Activated T-helper 1 cell treated with anti-CD3 and anti-CD28 coated beads, Interleukin-12 subunit alpha, Interleukin-12 subunit beta, Interleukin-2, Interleukin-4 antibody, amounts not matched to agents 30 ng/mL and 10 ng/mL and 1 ng/mL, durations not matched to agents 14 hours and 24 hours and 36 hours (primary cell): ENCODE data around the gene PGBD5. TPM values are rescaled to one million over a fixed set of nuclear protein-coding genes. Genes with fewer than 3 reads are reported as not detected.

Experiments used
- DNase-seq: peaks from one replicate; pipeline ENCODE4 v3.0.0; 2021; ENCODE audit warnings: low spot score
- H3K27ac Mint-ChIP-seq: one replicate; pipeline ENCODE4 v1.8.0; 2021; ENCODE audit warnings: mild to moderate bottlenecking, mixed read lengths
- H3K27me3 Mint-ChIP-seq: one replicate; pipeline ENCODE4 v1.8.0; 2022; ENCODE audit warnings: mild to moderate bottlenecking, moderate library complexity, mixed read lengths; ENCODE audit not compliant: insufficient read depth
- H3K36me3 Mint-ChIP-seq: one replicate; pipeline ENCODE4 v1.8.0; 2021; ENCODE audit warnings: low read depth, mixed read lengths
- H3K4me1 Mint-ChIP-seq: one replicate; pipeline ENCODE4 v1.8.0; 2021; ENCODE audit warnings: low read depth, mixed read lengths
- H3K4me3 Mint-ChIP-seq: one replicate; pipeline ENCODE4 v1.8.0; 2021; ENCODE audit warnings: mild to moderate bottlenecking, moderate library complexity, mixed read lengths
- H3K9me3 Mint-ChIP-seq: one replicate; pipeline ENCODE4 v1.8.0; 2021; ENCODE audit warnings: mixed read lengths
- intact Hi-C: fragments of 100-400 bp; cut with micrococcal nuclease; formaldehyde crosslinking; loops from one replicate; pipeline ENCODE4 v1.15.1; 2024
- total RNA-seq: library from RNA; stranded (reverse); gene quantifications from 2 replicates; pipeline ENCODE4 v1.2.3, GENCODE V29; 2022

The PGBD5 gene
- total RNA-seq, 1 donor from 2014 or later = not detected

DNA sequence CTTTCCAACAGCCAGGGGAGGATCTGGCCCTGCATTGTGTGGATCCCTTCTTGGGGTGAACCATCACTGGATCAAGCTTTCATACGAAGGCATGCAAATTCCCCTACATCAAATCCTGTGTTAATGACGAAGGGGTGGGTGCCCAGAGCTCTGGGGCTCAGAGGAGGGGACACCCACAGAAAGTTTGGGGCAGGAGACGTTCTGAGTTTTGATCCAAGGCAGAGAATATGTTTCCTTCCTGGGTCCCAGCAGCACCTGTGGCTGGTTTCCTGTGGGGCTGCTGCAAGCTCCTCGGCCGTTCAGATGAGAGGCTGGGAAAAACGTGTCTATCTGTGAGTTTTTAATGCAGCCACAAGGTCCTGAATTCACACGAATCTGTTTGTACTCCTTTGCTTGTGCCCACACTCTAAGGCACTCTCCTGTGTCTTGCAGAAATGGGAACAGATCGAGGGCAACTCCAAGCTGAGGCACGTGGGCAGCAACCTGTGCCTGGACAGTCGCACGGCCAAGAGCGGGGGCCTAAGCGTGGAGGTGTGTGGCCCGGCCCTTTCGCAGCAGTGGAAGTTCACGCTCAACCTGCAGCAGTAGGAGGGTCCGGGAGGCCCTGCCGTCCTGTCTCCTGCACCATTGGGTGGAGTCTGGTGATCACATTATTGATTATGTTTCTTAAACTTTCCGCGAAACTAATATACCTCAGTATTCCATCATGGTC lies 147.1 kb downstream of the PGBD5 start:
- Mint-ChIP-seq H3K27ac (no peak overlapping the region), H3K4me3 (no peak overlapping the region), H3K27me3 (no peaks in the 10 kb centered on the region), H3K9me3 (no peaks in the 10 kb centered on the region), H3K36me3 (peaks cover 21% of the 10 kb centered on the region), H3K4me1 (peaks cover 38% of the 10 kb centered on the region)
- DNase-seq = no peak
- intact Hi-C loops = no loop called here

DNA sequence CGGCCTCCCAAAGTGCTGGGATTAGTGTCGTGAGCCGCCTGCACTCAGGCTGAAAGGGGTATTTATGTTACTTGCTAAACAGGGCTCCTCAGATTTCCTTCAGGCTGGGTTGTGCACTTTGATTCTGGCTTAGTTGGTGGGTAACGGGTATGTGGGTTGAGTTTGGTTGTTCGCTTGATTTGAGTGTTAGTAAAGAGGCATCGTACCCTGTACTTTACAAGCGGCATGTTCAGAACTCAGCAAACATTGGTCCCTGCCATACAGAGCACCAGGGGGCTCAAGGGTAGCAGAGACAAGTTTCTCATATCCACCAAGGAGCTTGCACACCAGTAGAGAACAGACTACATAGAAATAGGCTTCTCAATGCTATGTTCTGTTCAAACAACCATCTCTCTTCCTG lies 147.8 kb downstream of the PGBD5 start:
- Mint-ChIP-seq H3K4me1 (peaks cover 43% of the 10 kb centered on the region), H3K27ac (no peak overlapping the region)
- intact Hi-C loops = no loop called here

DNA sequence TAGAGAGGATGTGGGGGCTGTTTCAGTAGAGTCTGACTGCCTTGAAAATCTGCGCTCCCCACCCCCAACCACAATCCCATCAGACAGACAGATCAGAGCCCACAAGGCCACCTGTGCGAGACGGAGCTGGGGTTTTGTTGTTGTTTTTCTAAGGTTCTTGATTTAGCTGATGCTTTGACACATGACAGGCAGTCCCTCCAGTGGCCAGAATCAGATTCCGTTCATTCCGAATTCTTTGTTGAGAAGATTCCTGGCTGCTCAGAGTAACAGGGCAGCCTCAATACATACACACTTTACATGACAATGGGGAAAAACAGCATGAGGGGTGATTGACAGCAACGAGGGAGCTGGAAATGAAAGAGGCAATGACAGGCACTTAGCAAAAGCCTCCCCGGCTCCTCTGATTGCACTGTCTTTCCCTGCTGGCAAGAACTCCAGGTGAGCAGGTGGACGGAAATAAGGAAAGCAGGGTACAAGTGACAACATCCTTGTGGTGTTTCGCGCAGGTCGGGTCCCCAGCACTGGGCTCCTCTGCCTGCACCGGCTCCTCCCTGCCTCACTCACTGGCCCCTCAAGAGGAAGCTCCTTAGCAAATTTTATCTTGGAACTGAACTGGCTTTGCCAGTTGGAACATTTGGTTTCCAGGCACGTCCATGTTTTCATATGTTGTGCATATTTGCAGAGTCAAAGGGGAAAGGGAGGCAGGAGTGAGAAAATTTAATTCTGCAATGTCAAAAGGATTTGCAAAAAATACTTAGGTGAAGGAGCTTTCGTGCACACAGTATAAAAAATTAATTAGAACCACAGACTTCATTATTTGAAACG lies 148.7 kb downstream of the PGBD5 start:
- Mint-ChIP-seq H3K27ac (no peak overlapping the region), H3K4me1 (peaks cover 43% of the 10 kb centered on the region), H3K36me3 (peaks cover 21% of the 10 kb centered on the region), H3K27me3 (no peaks in the 10 kb centered on the region), H3K9me3 (no peaks in the 10 kb centered on the region), H3K4me3 (no peak overlapping the region)
- DNase-seq = no peak
- intact Hi-C loops = no loop called here

More for the DNA sequence above, 147.8 kb downstream of the PGBD5 start:
- no peaks in the 10 kb centered on the region for H3K27me3 Mint-ChIP-seq
- H3K36me3 Mint-ChIP-seq = peaks cover 21% of the 10 kb centered on the region
- no peaks in the 10 kb centered on the region for H3K9me3 Mint-ChIP-seq
- H3K4me3 Mint-ChIP-seq = no peak overlapping the region
- no peak for DNase-seq

DNA sequence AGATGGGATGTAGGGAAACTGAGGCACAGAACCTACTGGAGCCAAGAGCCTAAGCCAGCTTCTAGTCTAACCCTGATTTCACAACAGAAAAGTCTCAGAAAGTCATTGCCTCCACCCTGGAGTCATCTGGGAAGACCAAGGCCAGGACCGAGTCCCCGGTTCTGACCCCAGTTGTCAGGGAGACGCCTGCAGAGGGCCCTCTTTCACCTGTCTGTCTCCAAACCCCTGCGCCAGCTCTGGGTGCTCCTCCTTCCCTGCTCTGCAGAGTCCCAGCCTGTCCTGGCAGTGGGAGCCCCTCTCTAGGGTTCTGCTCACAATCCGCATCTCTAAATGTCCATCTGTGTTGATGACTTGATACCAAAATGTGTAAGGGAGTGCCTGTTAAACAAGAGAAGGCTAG lies 149.7 kb downstream of the PGBD5 start:
- H3K4me3 Mint-ChIP-seq = no peak overlapping the region
- H3K4me1 Mint-ChIP-seq = peaks cover 36% of the 10 kb centered on the region
- no peaks in the 10 kb centered on the region for H3K9me3 Mint-ChIP-seq
- H3K27ac Mint-ChIP-seq = no peak overlapping the region
- intact Hi-C loops = no loop called here
- DNase-seq = no peak
- no peaks in the 10 kb centered on the region for H3K27me3 Mint-ChIP-seq
- peaks cover 18% of the 10 kb centered on the region for H3K36me3 Mint-ChIP-seq

DNA sequence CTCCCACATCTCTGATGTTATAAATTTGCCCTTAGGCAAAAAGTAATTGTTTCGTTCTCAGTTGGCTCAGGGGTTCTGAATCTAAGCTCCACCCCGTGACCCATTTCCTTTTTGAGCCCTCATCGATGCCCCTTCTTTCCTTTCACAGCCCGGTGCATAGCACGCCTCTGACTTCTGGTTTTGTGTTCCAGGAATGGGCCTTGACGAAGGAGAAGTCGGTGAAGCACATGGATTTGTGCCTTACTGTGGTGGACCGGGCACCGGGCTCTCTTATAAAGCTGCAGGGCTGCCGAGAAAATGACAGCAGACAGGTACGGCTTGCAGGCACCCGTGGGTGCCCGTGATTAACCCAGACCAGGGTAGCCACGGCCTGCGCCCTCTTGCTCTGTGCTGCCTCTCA lies 151.9 kb downstream of the PGBD5 start:
- H3K9me3 Mint-ChIP-seq = no peaks in the 10 kb centered on the region
- H3K27me3 Mint-ChIP-seq = no peaks in the 10 kb centered on the region
- H3K36me3 Mint-ChIP-seq = peaks cover 23% of the 10 kb centered on the region
- no peak for DNase-seq
- peaks cover 48% of the 10 kb centered on the region for H3K4me1 Mint-ChIP-seq
- H3K4me3 Mint-ChIP-seq = no peak overlapping the region
- intact Hi-C loops = loop anchor here (5.0 kb wide), 1 partner anchor 612 kb away; no protein-coding TSS in a partner anchor
- H3K27ac Mint-ChIP-seq = peak overlapping the region; percentile 15

DNA sequence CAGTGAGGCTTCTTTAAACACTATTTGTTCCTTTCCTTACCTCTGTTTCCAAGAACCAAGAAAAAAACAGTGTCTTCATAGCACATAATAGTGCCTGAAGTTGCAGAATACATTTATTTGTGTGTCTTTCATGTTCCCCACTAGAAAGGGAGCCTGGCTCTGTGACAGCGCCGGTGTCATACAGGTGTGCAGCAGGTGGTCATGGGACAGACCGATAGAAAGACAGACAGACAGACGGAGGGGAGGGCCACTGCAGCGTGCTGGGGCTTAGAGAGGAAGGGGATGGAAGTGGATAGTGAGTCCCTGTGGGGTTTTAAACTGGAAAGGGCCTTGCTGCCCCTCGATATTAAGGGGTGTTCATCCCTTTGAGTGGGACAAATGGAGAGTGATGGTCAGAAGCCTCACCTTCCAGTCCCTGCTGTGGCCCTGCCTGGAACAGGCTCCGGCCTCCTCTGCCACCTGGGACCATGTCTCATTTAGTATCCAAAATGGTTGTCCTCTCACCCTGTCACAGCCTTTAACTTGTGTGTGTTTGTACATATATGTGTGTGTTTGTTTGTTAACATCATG lies 152.9 kb downstream of the PGBD5 start:
- peaks cover 23% of the 10 kb centered on the region for H3K36me3 Mint-ChIP-seq
- intact Hi-C loops = loop anchor here (5.0 kb wide), 1 partner anchor 611 kb away; no protein-coding TSS in a partner anchor
- no peaks in the 10 kb centered on the region for H3K9me3 Mint-ChIP-seq
- DNase-seq = no peak
- no peak overlapping the region for H3K4me3 Mint-ChIP-seq
- H3K4me1 Mint-ChIP-seq = peaks cover 39% of the 10 kb centered on the region
- H3K27ac Mint-ChIP-seq = peak overlapping the region; percentile 24
- no peaks in the 10 kb centered on the region for H3K27me3 Mint-ChIP-seq

DNA sequence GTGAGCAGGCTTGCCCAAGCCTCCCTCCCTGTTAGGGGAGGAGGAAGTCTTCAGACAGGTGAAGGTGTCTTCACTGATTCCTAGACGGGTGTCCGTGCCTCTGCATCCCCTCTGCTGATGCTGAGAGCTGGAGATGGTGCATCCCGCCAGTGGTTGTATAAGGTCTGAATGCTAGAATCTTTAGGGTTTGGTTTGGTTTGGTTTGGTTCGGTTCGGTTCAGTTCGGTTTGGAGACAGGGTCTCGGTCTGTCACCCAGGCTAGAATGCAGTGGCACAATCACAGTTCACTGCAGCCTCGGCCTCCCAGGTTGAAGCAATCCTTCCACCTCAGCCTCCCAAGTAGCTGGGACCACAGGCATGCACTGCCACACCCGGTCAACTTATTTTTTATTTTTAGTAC lies 153.6 kb downstream of the PGBD5 start:
- DNase-seq = no peak

DNA sequence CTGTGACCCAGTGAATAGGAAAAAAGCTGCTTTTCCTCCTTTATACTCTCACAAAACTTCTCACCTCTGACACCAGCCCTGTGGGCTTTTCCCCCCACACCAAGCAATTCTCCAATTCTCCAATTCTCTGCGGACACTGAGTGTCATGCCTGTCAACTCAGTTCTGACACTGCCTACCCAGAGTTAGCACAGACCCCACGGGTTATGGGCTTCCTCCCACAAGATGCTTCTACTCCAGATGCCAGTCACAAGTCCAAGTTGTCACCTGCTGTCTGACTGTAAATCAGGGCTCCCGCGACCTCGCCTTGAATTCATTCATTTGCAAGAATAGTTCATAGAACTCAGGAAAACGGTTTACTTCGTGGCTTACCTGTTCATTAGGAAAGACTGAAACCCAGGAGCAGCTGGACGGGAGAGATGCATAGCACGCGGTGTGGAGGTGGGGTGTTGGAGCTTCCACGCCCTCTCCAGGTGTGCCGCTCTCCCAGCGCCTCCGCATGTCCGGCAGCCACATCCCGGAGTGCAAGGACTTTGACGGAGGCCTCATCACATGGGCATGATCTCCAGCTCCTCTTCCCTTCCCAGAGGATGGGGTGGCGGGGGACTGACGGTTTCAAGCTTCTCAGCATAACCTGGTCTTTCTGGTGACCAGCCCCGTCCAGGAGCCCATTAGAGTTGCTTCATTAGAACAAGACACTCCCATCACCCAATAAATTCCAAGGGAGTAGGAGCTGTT lies 154.7 kb downstream of the PGBD5 start:
- intact Hi-C loops = loop anchor here (5.0 kb wide), 1 partner anchor 609 kb away; no protein-coding TSS in a partner anchor
- Mint-ChIP-seq H3K4me3 (peak overlapping the region; percentile 34), H3K36me3 (peaks cover 23% of the 10 kb centered on the region), H3K9me3 (no peaks in the 10 kb centered on the region), H3K27me3 (no peaks in the 10 kb centered on the region), H3K27ac (peak overlapping the region; percentile 89), H3K4me1 (peaks cover 28% of the 10 kb centered on the region)
- DNase-seq = no peak

More for the DNA sequence above, 153.6 kb downstream of the PGBD5 start:
- H3K4me3 Mint-ChIP-seq = no peak overlapping the region
- peak overlapping the region; percentile 21 for H3K27ac Mint-ChIP-seq
- intact Hi-C loops = loop anchor here (5.0 kb wide), 1 partner anchor 610 kb away; no protein-coding TSS in a partner anchor
- no peaks in the 10 kb centered on the region for H3K27me3 Mint-ChIP-seq
- H3K9me3 Mint-ChIP-seq = no peaks in the 10 kb centered on the region
- H3K4me1 Mint-ChIP-seq = peaks cover 36% of the 10 kb centered on the region
- peaks cover 22% of the 10 kb centered on the region for H3K36me3 Mint-ChIP-seq

DNA sequence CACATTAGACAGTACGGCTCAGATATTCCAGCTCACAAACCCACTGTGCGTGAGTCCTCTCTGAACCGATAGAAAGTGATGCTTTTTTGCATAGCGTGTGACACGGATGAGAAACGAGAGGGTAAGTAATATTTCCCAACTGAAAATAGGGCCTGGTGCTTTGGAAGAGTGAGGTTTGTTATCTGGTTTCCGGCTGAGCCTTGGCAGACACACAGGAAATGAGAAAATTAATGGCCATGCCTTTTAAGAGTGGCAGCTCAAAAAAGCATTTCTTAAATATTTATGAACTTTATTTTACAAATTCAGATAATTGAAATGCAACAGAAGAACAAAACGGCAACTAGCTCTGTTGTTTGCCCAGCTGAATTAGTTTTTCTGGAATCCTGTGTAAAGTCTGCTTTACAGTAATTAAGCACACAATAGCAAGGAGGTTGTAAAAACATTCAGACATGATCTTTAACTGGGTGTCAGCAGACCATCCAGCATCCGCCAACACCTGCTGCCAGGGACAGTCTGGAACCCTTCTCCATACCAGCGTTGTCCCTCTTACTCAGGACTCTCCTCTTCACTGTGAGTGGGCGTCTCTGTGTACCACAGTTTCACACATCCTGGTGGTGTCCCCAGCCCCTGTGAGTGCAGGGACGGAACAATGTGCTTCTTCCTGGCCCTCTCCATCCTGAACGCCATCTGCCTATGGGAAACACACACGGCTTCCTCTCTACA lies 155.4 kb downstream of the PGBD5 start:
- Mint-ChIP-seq H3K27ac (peak overlapping the region; percentile 89), H3K9me3 (no peaks in the 10 kb centered on the region), H3K36me3 (peaks cover 22% of the 10 kb centered on the region), H3K4me3 (no peak overlapping the region), H3K4me1 (peaks cover 28% of the 10 kb centered on the region), H3K27me3 (no peaks in the 10 kb centered on the region)
- no peak for DNase-seq
- intact Hi-C loops = loop anchor here (1.0 to 5.0 kb wide), 5 partner anchors 19 to 608 kb away; no protein-coding TSS in a partner anchor

DNA sequence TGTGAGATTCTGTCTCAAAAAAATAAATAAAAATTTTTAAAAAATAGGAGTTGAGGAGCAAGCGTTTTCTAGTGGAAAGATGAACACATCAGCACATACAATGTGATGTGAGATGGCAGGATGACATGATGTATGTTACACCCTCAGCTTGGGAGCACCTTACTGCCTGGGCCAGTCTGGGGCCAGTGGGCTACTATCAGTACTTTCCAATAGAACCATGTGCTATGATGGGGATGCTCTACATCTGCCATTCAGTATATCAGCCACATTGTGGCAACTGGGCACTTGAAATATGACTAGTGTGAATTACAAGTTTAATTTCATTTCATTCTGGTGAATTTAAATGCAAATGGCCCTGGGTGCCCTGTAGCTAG lies 156.0 kb downstream of the PGBD5 start:
- H3K27me3 Mint-ChIP-seq = no peaks in the 10 kb centered on the region
- H3K27ac Mint-ChIP-seq = peak overlapping the region; percentile 89
- H3K9me3 Mint-ChIP-seq = no peaks in the 10 kb centered on the region
- intact Hi-C loops = loop anchor here (1.0 to 5.0 kb wide), 5 partner anchors 19 to 608 kb away; no protein-coding TSS in a partner anchor
- H3K4me1 Mint-ChIP-seq = peaks cover 28% of the 10 kb centered on the region
- DNase-seq = no peak
- no peak overlapping the region for H3K4me3 Mint-ChIP-seq
- H3K36me3 Mint-ChIP-seq = peaks cover 21% of the 10 kb centered on the region

DNA sequence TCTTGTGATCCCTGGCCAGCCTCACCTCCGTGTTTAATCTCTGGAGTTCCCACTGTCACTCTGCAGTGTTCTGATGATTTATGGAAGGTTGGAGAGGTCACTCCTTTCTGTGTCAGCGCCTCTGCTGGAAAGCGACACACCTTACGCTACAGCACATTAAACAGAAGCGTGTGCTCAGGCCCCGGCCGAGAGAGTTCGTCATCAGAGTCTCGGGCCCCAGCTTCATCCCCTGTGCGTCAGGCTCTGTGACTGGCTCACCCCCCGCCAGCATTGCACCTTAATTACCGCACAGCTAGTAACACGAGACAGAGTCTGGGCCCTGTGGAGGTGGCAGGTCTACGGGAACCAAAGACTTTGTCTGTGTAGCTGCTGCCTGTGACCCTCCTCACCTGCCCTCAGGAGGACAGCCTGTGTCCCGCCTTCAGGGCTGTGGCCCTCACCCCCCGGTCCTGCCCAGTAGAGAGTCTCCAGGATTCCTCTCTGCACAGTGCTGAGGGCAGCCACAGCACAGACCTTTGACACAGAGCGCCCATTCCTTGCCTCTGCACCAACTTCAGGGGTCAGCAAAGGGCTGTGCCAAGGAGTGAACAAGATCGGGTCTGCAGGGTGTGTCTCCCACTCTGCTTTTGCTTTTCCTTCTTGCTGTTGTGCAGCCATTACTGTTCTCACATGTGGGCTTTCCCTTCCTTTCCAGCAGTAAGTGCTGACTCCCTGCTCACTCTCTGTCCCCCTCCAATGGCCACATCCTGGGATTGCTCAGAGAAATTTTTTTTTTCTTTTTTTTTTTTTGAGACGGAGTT lies 157.6 kb downstream of the PGBD5 start:
- peak overlapping the region; percentile 64 for H3K27ac Mint-ChIP-seq
- H3K4me1 Mint-ChIP-seq = peaks cover 15% of the 10 kb centered on the region
- no peak overlapping the region for H3K4me3 Mint-ChIP-seq
- intact Hi-C loops = no loop called here
- H3K27me3 Mint-ChIP-seq = no peaks in the 10 kb centered on the region
- DNase-seq = no peak
- H3K9me3 Mint-ChIP-seq = no peaks in the 10 kb centered on the region
- peaks cover 23% of the 10 kb centered on the region for H3K36me3 Mint-ChIP-seq
